HG03196 (cell line): ENCODE measurements around the gene C4orf50.

Source experiments
- ATAC-seq: cut with Tn5 transposase; IDR thresholded peaks from one replicate; pipeline ENCODE4 v1.9.1; 2021; ENCODE audit not compliant: unreplicated experiment

Gene C4orf50

DNA sequence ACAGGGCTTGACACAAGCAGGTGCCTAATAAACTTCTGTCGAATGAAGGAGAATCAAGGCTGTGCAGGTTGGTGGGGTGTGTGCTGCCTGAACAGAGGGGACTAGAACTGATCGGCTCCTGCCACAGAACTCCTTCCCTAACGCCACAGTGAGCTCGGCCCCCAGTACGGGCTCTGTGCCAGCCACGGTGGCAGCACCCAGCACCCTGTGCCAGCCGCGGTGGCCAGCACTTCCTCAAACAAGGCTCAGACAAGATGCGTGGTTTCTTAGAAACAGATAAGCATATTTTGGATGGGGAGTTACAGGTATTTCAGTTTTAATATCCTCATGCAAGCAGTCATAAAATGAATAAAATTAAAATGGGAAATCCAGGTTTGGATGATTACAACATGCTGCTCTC, 26.0 kb upstream of the C4orf50 start:
- no peak for ATAC-seq

DNA sequence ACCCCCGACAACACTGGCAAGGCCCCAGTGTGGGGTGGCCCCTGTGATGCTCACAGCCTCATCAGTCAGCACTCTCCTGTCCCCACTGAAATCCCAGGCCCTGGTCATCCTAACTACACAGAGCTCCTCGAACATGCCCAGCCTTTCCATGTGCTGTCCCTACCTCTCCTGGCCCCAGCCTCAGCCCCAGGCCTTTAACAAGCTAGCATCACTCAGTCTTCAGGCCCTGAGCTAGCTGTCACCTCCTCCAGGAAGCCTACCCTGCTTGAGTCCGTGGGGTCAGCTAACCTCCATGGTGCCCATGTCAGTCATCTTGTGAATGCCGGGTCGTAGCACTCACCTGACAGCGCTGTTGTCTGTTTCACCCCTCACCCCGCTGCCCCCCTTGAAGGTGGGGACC, 25.6 kb upstream of the C4orf50 start:
- ATAC-seq: no peak

- no peak for ATAC-seq
Measured at GRCh38 chr4:6043188-6043587, 25.0 kb upstream of the C4orf50 start.

GRCh38 chr4:6042293-6043063, 24.2 kb upstream of the C4orf50 start:
- no peak for ATAC-seq

- ATAC-seq: no peak
Measured at GRCh38 chr4:6041800-6042199, 23.6 kb upstream of the C4orf50 start.

DNA sequence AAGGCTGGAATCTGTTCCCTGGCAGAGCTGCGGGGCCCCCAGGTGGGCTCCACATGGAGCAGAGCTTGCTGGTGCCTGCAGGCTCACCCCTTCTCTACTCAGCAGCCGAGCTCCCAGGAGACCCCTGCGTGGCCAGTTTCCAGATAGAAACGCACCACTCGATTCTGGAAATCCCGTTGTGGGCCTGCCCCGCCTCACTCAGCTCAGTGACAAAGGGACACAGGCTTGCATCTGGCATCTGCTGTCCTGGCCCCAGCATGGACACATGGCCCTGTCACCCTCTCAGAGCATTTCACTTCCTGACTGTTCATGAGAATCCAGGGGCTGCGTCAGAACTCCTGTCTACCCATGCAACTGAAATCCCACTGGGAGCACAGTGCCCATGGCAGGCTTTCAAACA, 20.5 kb upstream of the C4orf50 start:
- ATAC-seq: no peak

DNA sequence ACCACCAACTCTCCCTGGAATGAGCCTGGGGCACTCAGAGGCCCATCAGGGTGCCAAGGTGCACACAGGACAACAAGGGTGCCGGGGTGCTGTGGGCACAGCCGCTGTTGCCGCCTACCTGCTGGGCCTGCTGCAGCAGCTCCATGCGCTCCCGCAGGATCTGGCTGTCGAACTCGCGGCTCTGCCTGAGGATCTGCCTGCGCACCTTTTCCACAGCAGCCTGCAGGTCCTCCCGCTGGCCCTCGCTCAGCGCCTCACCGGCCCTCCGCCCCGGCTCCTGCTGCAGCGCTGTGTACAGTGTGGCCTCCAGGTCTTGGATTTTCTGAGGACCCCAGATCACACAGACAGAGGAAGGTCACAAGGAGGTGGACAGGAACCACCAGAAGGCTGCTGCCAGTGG, 17.6 kb upstream of the C4orf50 start:
- no peak for ATAC-seq

DNA sequence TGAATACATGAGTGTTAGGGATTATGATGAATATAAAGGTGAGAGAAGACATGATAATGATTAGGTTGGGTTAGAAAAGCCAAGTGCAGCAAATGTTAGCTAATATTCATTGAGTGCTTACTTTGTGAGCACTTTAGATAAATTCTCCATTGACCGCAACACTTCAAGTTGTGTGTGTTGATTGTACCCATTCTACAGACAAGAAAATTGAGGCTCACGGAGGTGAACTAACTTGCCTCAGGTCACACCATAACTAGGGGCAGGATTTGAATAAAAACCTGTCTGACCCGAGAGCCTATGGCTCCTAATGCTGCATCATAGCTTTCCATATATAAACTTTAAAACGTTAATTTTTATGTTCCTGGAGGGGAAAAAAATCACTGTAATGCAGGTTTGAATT, 15.2 kb upstream of the C4orf50 start:
- ATAC-seq: no peak

GRCh38 chr4:6032249-6033244, 14.3 kb upstream of the C4orf50 start:
- ATAC-seq: no peak

DNA sequence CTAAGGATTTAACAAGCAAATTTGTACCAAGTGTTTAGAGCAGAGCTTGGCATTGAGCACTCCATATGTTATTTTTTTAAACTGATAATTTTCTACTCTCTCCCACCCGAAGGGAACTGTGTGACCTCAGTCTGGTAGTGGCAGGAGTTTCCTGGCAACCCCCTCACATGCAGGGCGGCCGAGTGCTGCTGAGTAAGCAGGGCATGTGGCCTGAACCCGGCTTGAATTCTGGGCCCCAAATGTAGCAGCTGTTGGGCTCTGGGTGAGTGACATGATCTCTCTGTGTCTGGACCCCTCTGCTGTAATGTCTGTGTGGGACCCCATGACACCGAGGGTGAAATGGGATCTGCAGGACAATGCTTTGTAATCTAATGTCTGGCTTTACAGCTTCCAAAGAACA, 13.6 kb upstream of the C4orf50 start:
- ATAC-seq: no peak

DNA sequence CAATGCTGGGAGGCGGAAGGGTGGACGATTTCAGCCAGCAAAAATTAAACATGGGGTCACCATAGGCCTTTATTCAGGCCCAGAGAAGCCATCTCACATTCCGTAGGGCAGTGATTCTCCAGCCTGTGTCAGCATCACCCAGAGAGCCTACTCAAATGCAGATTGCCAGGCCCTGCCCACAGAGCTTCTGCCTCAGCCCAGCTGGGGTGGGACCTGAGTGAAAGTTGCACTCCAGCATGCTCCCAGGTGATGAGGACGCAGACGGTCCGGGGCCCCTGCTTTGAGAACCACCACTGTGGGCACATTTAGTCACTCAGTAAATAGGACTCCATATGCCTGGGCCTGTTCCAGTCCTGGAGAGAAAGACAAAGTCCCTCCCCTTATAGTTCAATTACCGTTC, 12.4 kb upstream of the C4orf50 start:
- no peak for ATAC-seq

DNA sequence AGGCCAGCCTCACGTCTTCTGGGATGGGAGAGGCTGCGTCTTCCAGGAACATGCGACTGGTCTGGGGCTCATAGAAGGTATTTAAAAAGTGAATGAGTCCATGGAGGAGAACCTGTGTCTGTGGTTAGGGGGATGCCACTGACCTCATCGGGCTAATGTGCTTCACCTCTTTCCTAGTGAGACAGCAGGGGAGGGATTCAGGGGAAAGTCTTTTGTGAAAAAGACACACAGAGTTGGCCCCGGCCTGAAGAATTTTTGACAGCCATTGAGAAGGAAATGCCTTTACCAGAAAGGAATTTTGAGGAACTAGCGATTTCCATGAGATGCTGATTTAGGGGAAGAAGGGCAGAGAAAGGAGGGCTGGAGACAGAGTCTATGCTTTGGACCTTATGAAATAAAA, 11.0 kb upstream of the C4orf50 start:
- ATAC-seq: no peak

- no peak for ATAC-seq
Measured at GRCh38 chr4:6028168-6028567, 9.9 kb upstream of the C4orf50 start.

DNA sequence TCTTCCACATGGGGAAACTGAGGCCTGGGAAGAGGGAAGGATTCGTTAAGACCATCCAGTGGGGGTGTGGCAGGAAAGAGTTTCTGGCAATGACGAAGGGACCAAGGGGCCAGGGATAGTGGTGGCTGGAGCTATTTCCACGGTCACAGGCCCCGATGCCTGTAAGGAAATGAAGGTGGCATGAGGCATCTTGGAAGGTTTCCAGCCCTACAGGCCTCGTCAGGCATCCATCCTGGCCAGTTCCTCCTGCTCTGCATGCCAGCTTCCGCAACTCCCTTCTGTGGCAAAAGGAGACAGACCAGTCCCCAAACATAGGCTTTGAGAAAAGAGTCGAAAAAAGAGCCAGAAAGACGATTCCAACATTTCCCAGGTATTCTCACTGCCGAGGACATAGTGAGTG, 9.2 kb upstream of the C4orf50 start:
- ATAC-seq: no peak

GRCh38 chr4:6024313-6024960, 6.2 kb upstream of the C4orf50 start:
- no peak for ATAC-seq

DNA sequence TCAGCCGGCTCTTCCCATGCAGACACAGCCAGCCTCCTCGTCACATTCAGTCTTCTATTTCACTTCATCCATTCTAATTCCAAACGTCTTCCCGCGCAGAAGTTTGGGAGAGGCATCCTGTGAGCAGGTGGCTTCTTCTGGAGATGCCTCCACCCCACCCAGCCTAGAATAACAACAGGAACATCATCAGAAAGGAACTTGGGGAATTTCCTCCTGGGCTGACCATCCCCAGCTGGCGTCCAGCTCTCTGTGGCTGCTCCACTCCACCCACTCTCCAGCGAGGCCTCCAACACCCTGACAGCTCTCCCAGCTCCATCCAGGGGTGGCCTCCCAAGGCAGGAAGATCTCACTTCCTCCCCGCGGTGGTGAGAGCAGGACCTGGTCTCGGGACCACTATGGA, 5.5 kb upstream of the C4orf50 start:
- no peak for ATAC-seq

GRCh38 chr4:6022607-6023288, 4.5 kb upstream of the C4orf50 start:
- no peak for ATAC-seq

GRCh38 chr4:6021831-6022606, 3.8 kb upstream of the C4orf50 start:
- ATAC-seq: no peak

DNA sequence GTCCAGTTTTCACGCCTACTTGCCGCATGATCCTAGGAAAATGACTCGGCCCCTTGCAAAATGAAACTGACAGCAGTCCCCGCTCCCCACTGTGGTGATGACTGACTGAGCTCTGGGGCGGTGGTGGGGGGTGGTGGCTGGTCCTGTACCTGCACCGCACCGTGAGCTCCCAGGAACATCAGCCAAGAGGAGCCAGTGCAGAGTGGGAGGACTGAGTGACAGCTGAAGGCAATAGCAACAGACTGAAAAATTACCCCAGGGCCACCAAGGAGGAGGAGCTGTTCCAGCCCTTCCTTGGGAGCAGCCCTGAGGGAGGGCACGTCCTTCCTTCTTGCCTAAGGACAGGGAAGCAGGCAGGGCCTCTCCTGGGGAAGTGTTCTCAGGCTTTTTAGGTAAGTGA, 2.4 kb upstream of the C4orf50 start:
- no peak for ATAC-seq
